ENCODE measurements around the gene RTTN. TPM values are rescaled to one million over a fixed set of nuclear protein-coding genes. Genes with fewer than 3 reads are reported as not detected.

RTTN gene
- total RNA-seq, 1 donor from 2014 or later: 9.5 TPM

- no peaks in the 10 kb centered on the region for H3K36me3 ChIP-seq
- H3K9me3 ChIP-seq: peaks cover 9 to 15% of the 10 kb centered on the region in 2 donors
- H3K27ac ChIP-seq: no peak overlapping the region
- TF ChIP-seq, protein P1, sequence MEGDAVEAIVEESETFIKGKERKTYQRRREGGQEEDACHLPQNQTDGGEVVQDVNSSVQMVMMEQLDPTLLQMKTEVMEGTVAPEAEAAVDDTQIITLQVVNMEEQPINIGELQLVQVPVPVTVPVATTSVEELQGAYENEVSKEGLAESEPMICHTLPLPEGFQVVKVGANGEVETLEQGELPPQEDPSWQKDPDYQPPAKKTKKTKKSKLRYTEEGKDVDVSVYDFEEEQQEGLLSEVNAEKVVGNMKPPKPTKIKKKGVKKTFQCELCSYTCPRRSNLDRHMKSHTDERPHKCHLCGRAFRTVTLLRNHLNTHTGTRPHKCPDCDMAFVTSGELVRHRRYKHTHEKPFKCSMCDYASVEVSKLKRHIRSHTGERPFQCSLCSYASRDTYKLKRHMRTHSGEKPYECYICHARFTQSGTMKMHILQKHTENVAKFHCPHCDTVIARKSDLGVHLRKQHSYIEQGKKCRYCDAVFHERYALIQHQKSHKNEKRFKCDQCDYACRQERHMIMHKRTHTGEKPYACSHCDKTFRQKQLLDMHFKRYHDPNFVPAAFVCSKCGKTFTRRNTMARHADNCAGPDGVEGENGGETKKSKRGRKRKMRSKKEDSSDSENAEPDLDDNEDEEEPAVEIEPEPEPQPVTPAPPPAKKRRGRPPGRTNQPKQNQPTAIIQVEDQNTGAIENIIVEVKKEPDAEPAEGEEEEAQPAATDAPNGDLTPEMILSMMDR (IDR thresholded peaks at IDR 0.05): no peak
- no peaks in the 10 kb centered on the region for H3K4me1 ChIP-seq
- no peak overlapping the region for H3K4me3 ChIP-seq
- intact Hi-C loops (cut with DNase I): no loop called here
- no peak for DNase-seq (ENCODE audit: low spot score in 2 of 2)
- no peaks in the 10 kb centered on the region for H3K27me3 ChIP-seq
Observed at GRCh38 chr18:70229639-70230038, 24.2 kb upstream of the RTTN start.

DNA sequence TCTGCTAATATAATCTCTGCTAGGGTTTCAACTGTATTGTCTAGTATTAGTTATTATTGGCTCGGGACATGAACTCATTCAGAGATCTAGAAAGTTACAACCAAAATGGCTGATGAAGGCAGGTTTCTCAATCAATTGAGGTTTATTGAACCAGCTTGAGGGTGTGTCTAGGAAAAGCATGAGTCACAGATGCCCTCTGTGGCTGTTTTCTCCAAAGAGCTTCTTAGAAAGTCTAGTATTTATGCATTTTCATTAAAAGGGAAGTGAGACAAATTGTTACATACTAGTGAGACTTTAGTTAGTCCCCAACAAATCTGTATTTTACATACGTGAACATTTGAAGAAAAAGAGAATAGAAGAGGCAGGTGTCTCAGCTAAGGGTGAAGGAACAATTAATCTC, 23.0 kb upstream of the RTTN start:
- no peak overlapping the region for H3K27ac ChIP-seq
- H3K36me3 ChIP-seq: no peaks in the 10 kb centered on the region
- no peaks in the 10 kb centered on the region for H3K4me1 ChIP-seq
- intact Hi-C loops (cut with DNase I): no loop called here
- TF ChIP-seq, protein P1 (IDR thresholded peaks at IDR 0.05): no peak
- no peaks in the 10 kb centered on the region for H3K27me3 ChIP-seq
- DNase-seq (ENCODE audit: low spot score in 2 of 2): no peak
- peaks cover 9 to 15% of the 10 kb centered on the region in 2 donors for H3K9me3 ChIP-seq
- H3K4me3 ChIP-seq: no peak overlapping the region

GRCh38 chr18:70227438-70227837, 22.0 kb upstream of the RTTN start:
- no peaks in the 10 kb centered on the region for H3K36me3 ChIP-seq

GRCh38 chr18:70221915-70222278, 16.4 kb upstream of the RTTN start:
- Histone ChIP-seq H3K4me3 (no peak overlapping the region), H3K27ac (no peak overlapping the region), H3K9me3 (peaks cover 0 to 1% of the 10 kb centered on the region in 2 donors), H3K36me3 (no peaks in the 10 kb centered on the region), H3K4me1 (no peaks in the 10 kb centered on the region), H3K27me3 (no peaks in the 10 kb centered on the region)
- DNase-seq (ENCODE audit: low spot score in 2 of 2): no peak
- intact Hi-C loops (cut with DNase I): no loop called here
- TF ChIP-seq, protein P1 (IDR thresholded peaks at IDR 0.05): no peak

More at GRCh38 chr18:70227438-70227837, 22.0 kb upstream of the RTTN start:
- no peak overlapping the region for H3K4me3 ChIP-seq
- TF ChIP-seq, protein P1 (IDR thresholded peaks at IDR 0.05): no peak
- intact Hi-C loops (cut with DNase I): no loop called here
- DNase-seq (ENCODE audit: low spot score in 2 of 2): no peak
- H3K27me3 ChIP-seq: no peaks in the 10 kb centered on the region
- H3K4me1 ChIP-seq: no peaks in the 10 kb centered on the region
- H3K27ac ChIP-seq: no peak overlapping the region
- H3K9me3 ChIP-seq: peaks cover 9 to 15% of the 10 kb centered on the region in 2 donors

DNA sequence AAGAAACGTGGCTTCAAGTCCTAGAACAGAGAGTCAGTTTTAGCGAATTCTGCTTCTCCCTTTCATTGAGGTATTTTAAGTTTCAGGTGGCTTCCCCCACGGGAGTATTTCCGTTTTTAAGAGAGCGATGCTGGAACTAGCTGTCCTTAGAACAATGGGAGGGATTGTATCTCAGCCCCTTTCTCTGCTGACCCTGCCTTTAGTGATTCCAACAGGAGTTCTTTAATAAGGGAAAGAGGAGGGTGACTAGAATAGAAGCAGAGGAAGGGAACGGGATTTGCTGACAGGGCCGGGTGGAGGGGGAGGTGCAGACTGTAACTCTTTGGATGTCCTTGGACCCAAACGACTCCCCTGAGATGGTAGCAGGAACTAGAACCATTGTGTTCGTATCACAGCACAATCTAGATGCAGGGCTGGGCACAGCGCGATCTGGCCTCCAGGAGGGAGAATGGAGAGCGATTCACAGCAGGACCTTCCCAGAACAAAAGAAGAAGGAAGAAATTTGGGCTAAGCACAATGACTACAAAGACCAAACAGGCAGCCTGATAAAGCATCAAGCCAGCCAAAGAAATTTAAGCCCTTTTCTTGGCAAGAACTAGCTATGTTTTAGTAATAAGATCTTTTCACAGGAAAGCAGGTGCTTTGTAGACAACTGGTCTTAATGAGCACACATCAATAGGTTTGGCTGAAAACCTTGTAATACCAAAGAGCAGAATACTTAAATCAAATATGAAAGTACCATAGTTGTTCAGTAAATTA, 15.8 kb upstream of the RTTN start:
- TF ChIP-seq, protein P1 (IDR thresholded peaks at IDR 0.05): no peak
- H3K36me3 ChIP-seq: no peaks in the 10 kb centered on the region
- H3K9me3 ChIP-seq: no peaks in the 10 kb centered on the region
- H3K27ac ChIP-seq: no peak overlapping the region
- no peaks in the 10 kb centered on the region for H3K27me3 ChIP-seq
- no peaks in the 10 kb centered on the region for H3K4me1 ChIP-seq
- intact Hi-C loops (cut with DNase I): no loop called here
- H3K4me3 ChIP-seq: no peak overlapping the region
- no peak for DNase-seq (ENCODE audit: low spot score in 2 of 2)
